ENCODE data around the gene COL6A2.

The COL6A2 gene

GRCh38 chr21:46079352-46080170, 18.4 kb upstream of the COL6A2 start:
- peak; percentile 86 for DNase-seq
- peak overlapping the region; percentile 84 for H2AFZ ChIP-seq (ENCODE audit: low read depth, low read length)
- peak overlapping the region in 1 of 2 experiments; percentile 93 for H3K14ac ChIP-seq (ENCODE audit: low read length in 2 of 2)
- H3K9me3 ChIP-seq (ENCODE audit: control insufficient read depth, low read length) = no peaks in the 10 kb centered on the region
- H3K9ac ChIP-seq (ENCODE audit: low read length) = peak overlapping the region; percentile 88
- no peak overlapping the region for H3K4me2 ChIP-seq (ENCODE audit: low read length, poor library complexity, severe bottlenecking)
- H3K4me3 ChIP-seq (ENCODE audit: insufficient read depth in 1 of 2, low read depth in 1 of 2, low read length in 2 of 2) = no peak overlapping the region
- H3K79me1 ChIP-seq (replicated peaks; ENCODE audit: low read length, poor library complexity, severe bottlenecking) = no peaks in the 10 kb centered on the region
- peak overlapping the region in 1 of 2 experiments; percentile 51 for H3K23ac ChIP-seq (ENCODE audit: low read length in 2 of 2)
- H4K8ac ChIP-seq (ENCODE audit: low read length) = peak overlapping the region; percentile 5
- peak overlapping the region in 1 of 2 experiments; percentile 82 for H3K4ac ChIP-seq (ENCODE audit: low read depth in 1 of 2, low read length in 2 of 2)
- H4K91ac ChIP-seq (ENCODE audit: low read length) = peak overlapping the region; percentile 22
- H3K36me3 ChIP-seq (ENCODE audit: control insufficient read depth in 1 of 2, insufficient read depth in 2 of 2, low read depth in 1 of 2, low read length in 2 of 2) = no peaks in the 10 kb centered on the region
- H2BK120ac ChIP-seq (ENCODE audit: low read depth, low read length) = no peak overlapping the region
- peak overlapping the region in 1 of 2 experiments; percentile 47 for H2BK12ac ChIP-seq (ENCODE audit: low read length in 2 of 2)
- H3K18ac ChIP-seq (ENCODE audit: low read depth in 1 of 2, low read length in 2 of 2) = peak overlapping the region; percentile 25 to 90
- H3K27me3 ChIP-seq (ENCODE audit: control insufficient read depth in 1 of 2, insufficient read depth in 1 of 2, low read length in 2 of 2) = no peaks in the 10 kb centered on the region
- H3K4me1 ChIP-seq (ENCODE audit: control insufficient read depth, insufficient read depth, low read depth, low read length) = peaks cover 25% of the 10 kb centered on the region
- no peak overlapping the region for H3K27ac ChIP-seq (ENCODE audit: low read length, poor library complexity, severe bottlenecking)
- H2AK5ac ChIP-seq (ENCODE audit: low read length, severe bottlenecking) = no peak overlapping the region
- H2BK5ac ChIP-seq (ENCODE audit: low read depth, low read length, poor library complexity, severe bottlenecking) = no peak overlapping the region
- 67% methylated on average over 33 of the region's 34 CpGs for WGBS
- H2BK15ac ChIP-seq (ENCODE audit: low read depth, poor library complexity, severe bottlenecking) = no peak overlapping the region

GRCh38 chr21:46080171-46081021, 17.5 kb upstream of the COL6A2 start:
- Histone ChIP-seq H3K79me1 (replicated peaks; ENCODE audit: low read length, poor library complexity, severe bottlenecking) (no peaks in the 10 kb centered on the region), H2BK120ac (ENCODE audit: low read depth, low read length) (peak overlapping the region; percentile 51), H2AFZ (ENCODE audit: low read depth, low read length) (no peak overlapping the region), H3K4me2 (ENCODE audit: low read length, poor library complexity, severe bottlenecking) (no peak overlapping the region), H3K27me3 (ENCODE audit: control insufficient read depth in 1 of 2, insufficient read depth in 1 of 2, low read length in 2 of 2) (no peaks in the 10 kb centered on the region), H3K4me1 (ENCODE audit: control insufficient read depth, insufficient read depth, low read depth, low read length) (peaks cover 25% of the 10 kb centered on the region), H3K27ac (ENCODE audit: low read length, poor library complexity, severe bottlenecking) (no peak overlapping the region), H3K4me3 (ENCODE audit: insufficient read depth in 1 of 2, low read depth in 1 of 2, low read length in 2 of 2) (no peak overlapping the region), H2AK5ac (ENCODE audit: low read length, severe bottlenecking) (no peak overlapping the region), H3K36me3 (ENCODE audit: control insufficient read depth in 1 of 2, insufficient read depth in 2 of 2, low read depth in 1 of 2, low read length in 2 of 2) (no peaks in the 10 kb centered on the region), H3K23ac (ENCODE audit: low read length in 2 of 2) (no peak overlapping the region), H3K18ac (ENCODE audit: low read depth in 1 of 2, low read length in 2 of 2) (peak overlapping the region in 1 of 2 experiments; percentile 79), H2BK15ac (ENCODE audit: low read depth, poor library complexity, severe bottlenecking) (peak overlapping the region; percentile 62), H3K4ac (ENCODE audit: low read depth in 1 of 2, low read length in 2 of 2) (peak overlapping the region in 1 of 2 experiments; percentile 82), H4K91ac (ENCODE audit: low read length) (peak overlapping the region; percentile 61), H3K14ac (ENCODE audit: low read length in 2 of 2) (peak overlapping the region in 1 of 2 experiments; percentile 92), H2BK12ac (ENCODE audit: low read length in 2 of 2) (peak overlapping the region; percentile 44 to 47), H3K9me3 (ENCODE audit: control insufficient read depth, low read length) (no peaks in the 10 kb centered on the region), H3K9ac (ENCODE audit: low read length) (peak overlapping the region; percentile 88), H2BK5ac (ENCODE audit: low read depth, low read length, poor library complexity, severe bottlenecking) (no peak overlapping the region), H4K8ac (ENCODE audit: low read length) (peak overlapping the region; percentile 46)
- WGBS = 82% methylated on average over 30 of the region's 30 CpGs
- DNase-seq = no peak

GRCh38 chr21:46081022-46081861, 16.7 kb upstream of the COL6A2 start:
- Histone ChIP-seq H3K4me1 (ENCODE audit: control insufficient read depth, insufficient read depth, low read depth, low read length) (peaks cover 25% of the 10 kb centered on the region), H2BK5ac (ENCODE audit: low read depth, low read length, poor library complexity, severe bottlenecking) (no peak overlapping the region), H4K8ac (ENCODE audit: low read length) (no peak overlapping the region), H2AK5ac (ENCODE audit: low read length, severe bottlenecking) (no peak overlapping the region), H3K79me1 (replicated peaks; ENCODE audit: low read length, poor library complexity, severe bottlenecking) (no peaks in the 10 kb centered on the region), H3K9me3 (ENCODE audit: control insufficient read depth, low read length) (no peaks in the 10 kb centered on the region), H3K14ac (ENCODE audit: low read length in 2 of 2) (no peak overlapping the region), H3K27ac (ENCODE audit: low read length, poor library complexity, severe bottlenecking) (no peak overlapping the region), H3K27me3 (ENCODE audit: control insufficient read depth in 1 of 2, insufficient read depth in 1 of 2, low read length in 2 of 2) (no peaks in the 10 kb centered on the region), H3K4me3 (ENCODE audit: insufficient read depth in 1 of 2, low read depth in 1 of 2, low read length in 2 of 2) (no peak overlapping the region), H2AFZ (ENCODE audit: low read depth, low read length) (no peak overlapping the region), H3K4ac (ENCODE audit: low read depth in 1 of 2, low read length in 2 of 2) (no peak overlapping the region), H3K23ac (ENCODE audit: low read length in 2 of 2) (no peak overlapping the region), H4K91ac (ENCODE audit: low read length) (peak overlapping the region; percentile 61), H3K36me3 (ENCODE audit: control insufficient read depth in 1 of 2, insufficient read depth in 2 of 2, low read depth in 1 of 2, low read length in 2 of 2) (no peaks in the 10 kb centered on the region), H3K4me2 (ENCODE audit: low read length, poor library complexity, severe bottlenecking) (no peak overlapping the region), H2BK120ac (ENCODE audit: low read depth, low read length) (no peak overlapping the region), H2BK12ac (ENCODE audit: low read length in 2 of 2) (peak overlapping the region; percentile 18 to 65), H2BK15ac (ENCODE audit: low read depth, poor library complexity, severe bottlenecking) (peak overlapping the region; percentile 90), H3K9ac (ENCODE audit: low read length) (peak overlapping the region; percentile 88), H3K18ac (ENCODE audit: low read depth in 1 of 2, low read length in 2 of 2) (no peak overlapping the region)
- WGBS = 82% methylated on average over 39 of the region's 39 CpGs
- no peak for DNase-seq

Data from mesenchymal stem cell (in vitro differentiated cells and primary cell).